ENCODE measurements around the gene IPO13. TPM values are rescaled to one million over a fixed set of nuclear protein-coding genes. Genes with fewer than 3 reads are reported as not detected.

Gene IPO13
- total RNA-seq, 1 experiment from 2014 or later, result 33.7 TPM

GRCh38 chr1:43913666-43914360 is 32.9 kb upstream of the IPO13 start:
- Histone ChIP-seq H4K20me1 (ENCODE audit: low read length) (no peaks in the 10 kb centered on the region), H3K79me2 (ENCODE audit: low read length) (no peaks in the 10 kb centered on the region), H3K4me2 (ENCODE audit: low read length) (no peak overlapping the region), H3K4me1 (ENCODE audit: insufficient read depth, low read length) (peaks cover 9% of the 10 kb centered on the region), H3K27me3 (ENCODE audit: low read length) (no peaks in the 10 kb centered on the region), H3K9me2 (replicated peaks; ENCODE audit: low read length) (no peaks in the 10 kb centered on the region), H3K9ac (ENCODE audit: low read length) (no peak overlapping the region), H2AFZ (ENCODE audit: low read length) (no peak overlapping the region), H3K4me3 (ENCODE audit: low read length) (no peak overlapping the region), H3K36me3 (ENCODE audit: low read depth, low read length) (no peaks in the 10 kb centered on the region), H3F3A (ENCODE audit: low read length, unreplicated experiment) (no peaks in the 10 kb centered on the region), H3K9me3 (ENCODE audit: low read length) (no peaks in the 10 kb centered on the region), H3K27ac (ENCODE audit: low read length) (no peak overlapping the region)
- ChIA-PET CTCF (no interaction called here), POLR2A (ENCODE audit: unreplicated experiment) (no interaction called here)
- no peak for DNase-seq
- TF ChIP-seq EZH2 (IDR thresholded peaks at IDR 0.05; ENCODE audit: low read length, unreplicated experiment) (no peak), EZH2phosphoT487 (IDR thresholded peaks at IDR 0.05; ENCODE audit: borderline replicate concordance, low read length) (no peak), CTCF (conservative IDR thresholded peaks at IDR 0.05; ENCODE audit: low read depth, low read length) (no peak)
- intact Hi-C loops (cut with micrococcal nuclease), result no loop called here
- no TSS peak for BruUV-seq (replicated peaks)
- no peak for ATAC-seq

GRCh38 chr1:43914576-43915525 is 31.9 kb upstream of the IPO13 start:
- ChIA-PET POLR2A (ENCODE audit: unreplicated experiment) (no interaction called here), CTCF (interaction anchor here (0.5 kb wide), 1 partner anchor 128 kb away, joined by 3 read pairs; no protein-coding TSS in a partner anchor)

More at GRCh38 chr1:43914576-43915525, 31.9 kb upstream of the IPO13 start:
- H3K27ac ChIP-seq (ENCODE audit: low read length), result no peak overlapping the region
- no peak overlapping the region for H2AFZ ChIP-seq (ENCODE audit: low read length)
- no peaks in the 10 kb centered on the region for H4K20me1 ChIP-seq (ENCODE audit: low read length)
- H3K4me3 ChIP-seq (ENCODE audit: low read length), result no peak overlapping the region
- ATAC-seq (peak; percentile 57), DNase-seq (peak; percentile 39)
- TF ChIP-seq EZH2phosphoT487 (IDR thresholded peaks at IDR 0.05; ENCODE audit: borderline replicate concordance, low read length) (no peak), CTCF (conservative IDR thresholded peaks at IDR 0.05; ENCODE audit: low read depth, low read length) (no peak), EZH2 (IDR thresholded peaks at IDR 0.05; ENCODE audit: low read length, unreplicated experiment) (no peak)
- H3K9me2 ChIP-seq (replicated peaks; ENCODE audit: low read length), result no peaks in the 10 kb centered on the region
- no peaks in the 10 kb centered on the region for H3K9me3 ChIP-seq (ENCODE audit: low read length)
- no peak overlapping the region; the same call in 1 of the 2 replicates for H3K4me2 ChIP-seq (ENCODE audit: low read length)
- H3K4me1 ChIP-seq (ENCODE audit: insufficient read depth, low read length), result peaks cover 9% of the 10 kb centered on the region
- H3K9ac ChIP-seq (ENCODE audit: low read length), result no peak overlapping the region
- H3K36me3 ChIP-seq (ENCODE audit: low read depth, low read length), result no peaks in the 10 kb centered on the region
- no peaks in the 10 kb centered on the region for H3K79me2 ChIP-seq (ENCODE audit: low read length)
- H3K27me3 ChIP-seq (ENCODE audit: low read length), result no peaks in the 10 kb centered on the region
- no peaks in the 10 kb centered on the region for H3F3A ChIP-seq (ENCODE audit: low read length, unreplicated experiment)
- intact Hi-C loops (cut with micrococcal nuclease), result no loop called here
- BruUV-seq (replicated peaks), result no TSS peak
